ENCODE measurements around the gene TMEM106C.

DNA sequence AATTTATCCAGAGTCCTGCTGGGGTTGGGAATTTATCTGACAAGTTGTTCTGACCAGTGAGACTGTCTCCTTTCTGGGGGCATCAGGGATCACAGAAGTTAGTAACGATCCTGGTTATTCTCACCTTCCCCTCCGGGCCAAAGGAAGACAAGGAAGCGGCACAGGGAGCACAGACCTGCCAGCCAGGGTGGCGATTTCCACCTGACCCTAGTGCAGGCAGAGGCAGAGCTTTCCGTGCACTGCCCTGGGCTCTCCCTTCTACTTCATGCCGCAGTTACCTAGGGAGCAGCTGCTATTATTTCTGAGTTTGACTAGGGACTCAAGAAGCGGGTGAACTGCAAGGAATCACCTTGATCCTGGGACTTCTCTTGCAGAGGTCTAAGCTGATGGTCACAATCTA is 7.4 kb downstream of the TMEM106C start:
- no peak for TF ChIP-seq CTCF (IDR thresholded peaks at IDR 0.05; ENCODE audit: poor library complexity, severe bottlenecking)
- no peak for TF ChIP-seq RAD21 (conservative IDR thresholded peaks at IDR 0.05)
- TF ChIP-seq TAF1 (IDR thresholded peaks at IDR 0.05; ENCODE audit: low read depth): no peak
- no peak for TF ChIP-seq EZH2 (IDR thresholded peaks at IDR 0.05; ENCODE audit: borderline replicate concordance, insufficient read depth, low read length, poor library complexity, severe bottlenecking)
- TF ChIP-seq SMC3 (conservative IDR thresholded peaks at IDR 0.05; ENCODE audit: poor library complexity): no peak
